ENCODE data around the gene DUX4. TPM values are rescaled to one million over a fixed set of nuclear protein-coding genes. Genes with fewer than 3 reads are reported as not detected.
"Not testable (repeated sequence)": the region's sequence is repeated elsewhere in the genome, so short reads cannot be mapped to it uniquely, and the experiment has no call there.

DUX4 gene
- not detected in 2 replicates for total RNA-seq (2014; rRNA removed)
- not detected for polyA plus RNA-seq (2012)

DNA sequence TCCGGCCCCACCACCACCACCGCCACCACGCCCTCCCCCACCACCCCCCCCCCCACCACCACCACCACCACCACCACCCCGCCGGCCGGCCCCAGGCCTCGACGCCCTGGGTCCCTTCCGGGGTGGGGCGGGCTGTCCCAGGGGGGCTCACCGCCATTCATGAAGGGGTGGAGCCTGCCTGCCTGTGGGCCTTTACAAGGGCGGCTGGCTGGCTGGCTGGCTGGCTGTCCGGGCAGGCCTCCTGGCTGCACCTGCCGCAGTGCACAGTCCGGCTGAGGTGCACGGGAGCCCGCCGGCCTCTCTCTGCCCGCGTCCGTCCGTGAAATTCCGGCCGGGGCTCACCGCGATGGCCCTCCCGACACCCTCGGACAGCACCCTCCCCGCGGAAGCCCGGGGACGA lies at the start of gene DUX4:
TSS of gene DUX4 (plus strand) at position 347 of the 400 bp plus-strand sequence. CDS start at position 347, 0 bp downstream.
- DNase-seq (ENCODE audit: low read depth): not testable (repeated sequence)

DNA sequence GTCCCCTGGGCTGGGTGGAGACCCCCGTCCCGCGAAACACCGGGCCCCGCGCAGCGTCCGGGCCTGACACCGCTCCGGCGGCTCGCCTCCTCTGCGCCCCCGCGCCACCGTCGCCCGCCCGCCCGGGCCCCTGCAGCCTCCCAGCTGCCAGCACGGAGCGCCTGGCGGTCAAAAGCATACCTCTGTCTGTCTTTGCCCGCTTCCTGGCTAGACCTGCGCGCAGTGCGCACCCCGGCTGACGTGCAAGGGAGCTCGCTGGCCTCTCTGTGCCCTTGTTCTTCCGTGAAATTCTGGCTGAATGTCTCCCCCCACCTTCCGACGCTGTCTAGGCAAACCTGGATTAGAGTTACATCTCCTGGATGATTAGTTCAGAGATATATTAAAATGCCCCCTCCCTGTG lies 1.9 kb downstream of the DUX4 start:
- DNase-seq (ENCODE audit: low read depth): not testable (repeated sequence)

DNA sequence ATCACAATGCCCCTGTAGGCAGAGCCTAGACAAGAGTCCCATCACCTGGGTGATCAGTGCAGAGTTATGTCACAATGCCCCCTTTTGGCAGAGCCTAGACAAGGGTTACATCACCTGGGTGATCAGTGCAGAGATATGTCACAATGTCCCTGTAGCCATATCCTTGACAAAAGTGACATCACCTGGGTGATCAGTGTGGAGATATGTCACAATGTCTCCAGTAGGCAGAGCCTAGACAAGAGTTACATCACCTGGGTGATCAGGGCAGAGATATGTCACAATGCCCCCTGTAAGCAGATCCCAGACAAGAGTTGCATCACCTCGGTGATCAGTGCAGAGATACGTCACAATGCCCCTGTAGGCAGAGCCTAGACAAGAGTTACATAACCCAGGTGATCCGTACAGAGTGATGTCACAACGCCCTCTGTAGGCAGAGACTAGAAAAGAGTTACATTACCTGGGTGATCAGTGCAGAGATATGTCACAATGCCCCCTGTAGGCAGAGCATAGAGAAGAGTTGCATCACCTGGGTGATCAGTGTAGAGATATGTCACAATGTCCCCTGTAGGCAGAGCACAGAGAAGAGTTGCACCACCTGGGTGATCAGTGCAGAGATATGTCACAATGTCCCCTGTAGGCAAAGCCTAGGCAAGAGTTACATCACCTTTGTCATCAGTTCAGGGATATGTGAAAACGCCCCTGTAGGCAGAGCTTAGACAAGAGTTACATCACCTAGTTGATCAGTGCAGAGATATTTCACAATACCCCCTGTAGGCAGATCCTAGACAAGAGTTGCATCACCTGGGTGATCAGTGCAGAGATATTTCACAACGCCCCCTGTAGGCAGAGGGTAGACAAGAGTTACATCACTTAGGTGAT lies 4.4 kb downstream of the DUX4 start:
- DNase-seq (ENCODE audit: low read depth): not testable (repeated sequence)

DNA sequence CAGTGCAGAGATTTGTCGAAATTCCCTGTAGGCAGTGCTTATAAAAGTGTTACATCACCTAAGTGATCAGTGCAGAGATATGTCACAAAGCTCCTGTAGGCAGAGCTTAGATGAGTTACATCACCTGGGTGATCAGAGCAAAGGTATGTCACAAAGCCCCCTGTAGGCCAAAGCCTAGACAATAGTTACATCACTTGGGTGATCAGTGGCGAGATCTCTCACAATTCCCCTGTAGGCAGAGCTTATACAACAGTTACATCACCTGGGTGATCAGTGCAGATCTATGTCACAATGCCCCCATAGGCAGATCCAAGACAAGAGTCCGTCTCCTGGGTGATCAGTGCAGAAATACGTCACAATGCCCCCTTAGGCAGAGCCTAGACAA lies 5.0 kb downstream of the DUX4 start:
- DNase-seq (ENCODE audit: low read depth): not testable (repeated sequence)

GRCh38 chr4:190179030-190179739 lies 5.6 kb downstream of the DUX4 start:
- not testable (repeated sequence) for DNase-seq (ENCODE audit: low read depth)

DNA sequence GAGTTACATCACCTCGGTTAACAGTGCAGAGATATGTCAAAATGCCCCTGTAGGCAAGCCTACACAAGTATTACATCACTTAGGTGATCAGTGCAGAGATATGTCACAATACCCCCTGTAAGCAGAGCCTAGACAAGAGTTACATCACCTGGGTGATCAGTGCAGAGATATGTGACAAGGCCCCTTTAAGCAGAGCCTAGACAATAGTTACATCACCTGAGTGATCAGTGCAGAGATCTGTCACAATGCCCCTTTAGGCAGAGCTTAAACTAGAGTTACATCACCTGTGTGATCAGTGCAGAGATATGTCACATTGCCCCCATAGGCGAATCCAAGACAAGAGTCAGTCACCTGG lies 6.1 kb downstream of the DUX4 start:
- DNase-seq (ENCODE audit: low read depth): not testable (repeated sequence)

GRCh38 chr4:190180947-190181346 lies 7.4 kb downstream of the DUX4 start:
- not testable (repeated sequence) for DNase-seq (ENCODE audit: low read depth)

DNA sequence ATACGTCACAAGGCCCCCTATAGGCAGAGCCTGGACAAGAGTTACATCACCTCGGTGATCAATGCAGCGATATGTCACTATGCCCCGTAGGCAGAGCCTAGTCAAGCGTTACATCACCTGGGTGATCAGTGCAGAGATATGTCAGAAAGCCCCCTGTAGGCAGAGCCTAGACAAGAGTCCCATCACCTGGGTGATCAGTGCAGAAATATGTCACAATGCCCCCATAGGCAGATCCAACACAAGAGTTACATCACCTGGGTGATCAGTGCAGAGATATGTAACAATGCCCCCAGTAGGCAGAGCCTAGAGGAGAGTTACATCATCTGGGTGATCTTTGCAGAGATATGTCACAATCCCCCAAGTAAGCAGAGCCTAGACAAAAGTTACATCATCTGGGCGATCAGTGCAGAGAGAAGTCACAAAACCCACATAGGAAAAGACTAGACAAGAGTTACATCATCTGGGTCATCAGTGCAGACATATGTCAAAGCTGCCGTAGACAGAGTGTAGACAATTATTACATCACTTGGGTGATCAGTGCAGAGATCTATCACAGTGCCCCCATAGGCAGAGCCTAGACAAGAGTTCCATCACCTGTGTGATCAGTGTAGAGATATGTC lies 8.0 kb downstream of the DUX4 start:
- DNase-seq (ENCODE audit: low read depth): not testable (repeated sequence)

GRCh38 chr4:190203510-190203909 lies 29.9 kb downstream of the DUX4 start:
- DNase-seq (ENCODE audit: low read depth): not testable (repeated sequence)

Other genes starting within 250 kb of the DUX4 start
- 47.4 and 57.1 TPM in 2 replicates for gene FRG1, start 232.9 kb upstream of the DUX4 start, total RNA-seq (2014; rRNA removed)
- not detected in 2 replicates for gene FRG2, start 146.5 kb upstream of the DUX4 start, total RNA-seq (2014; rRNA removed)
- not detected in 2 replicates for gene DBET, start 109.3 kb upstream of the DUX4 start, total RNA-seq (2014; rRNA removed)